HG03064 (cell line): Measurements from ENCODE around the gene SRSF4.

Experiments used
- ATAC-seq: cut with Tn5 transposase; IDR thresholded peaks from one replicate; pipeline ENCODE4 v1.9.1; 2021; ENCODE audit warnings: low read depth; ENCODE audit not compliant: unreplicated experiment

The SRSF4 gene

DNA sequence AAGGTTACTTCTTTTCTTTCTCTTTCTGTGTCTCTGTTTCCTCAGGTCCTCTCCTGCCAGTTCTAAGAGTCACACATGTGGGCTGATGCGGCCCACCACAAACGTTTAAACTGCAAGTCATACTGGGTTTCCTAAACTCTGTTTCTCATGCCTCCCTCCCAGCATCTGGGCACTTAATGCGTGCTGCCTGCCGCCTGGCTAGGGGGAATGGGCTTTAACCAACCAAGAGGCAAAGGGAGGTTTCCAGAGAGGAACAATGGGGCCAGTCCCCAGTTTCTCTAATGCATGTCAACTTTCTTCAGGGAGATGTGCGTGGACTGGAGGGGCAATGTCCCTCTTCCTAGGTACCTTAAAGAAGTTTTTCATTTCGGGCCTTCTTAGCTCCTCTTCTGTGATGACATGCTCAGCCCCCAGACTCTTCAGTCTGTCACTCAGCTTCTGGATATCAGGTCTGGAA is 19.9 kb upstream of the SRSF4 start:
- ATAC-seq, result no peak

DNA sequence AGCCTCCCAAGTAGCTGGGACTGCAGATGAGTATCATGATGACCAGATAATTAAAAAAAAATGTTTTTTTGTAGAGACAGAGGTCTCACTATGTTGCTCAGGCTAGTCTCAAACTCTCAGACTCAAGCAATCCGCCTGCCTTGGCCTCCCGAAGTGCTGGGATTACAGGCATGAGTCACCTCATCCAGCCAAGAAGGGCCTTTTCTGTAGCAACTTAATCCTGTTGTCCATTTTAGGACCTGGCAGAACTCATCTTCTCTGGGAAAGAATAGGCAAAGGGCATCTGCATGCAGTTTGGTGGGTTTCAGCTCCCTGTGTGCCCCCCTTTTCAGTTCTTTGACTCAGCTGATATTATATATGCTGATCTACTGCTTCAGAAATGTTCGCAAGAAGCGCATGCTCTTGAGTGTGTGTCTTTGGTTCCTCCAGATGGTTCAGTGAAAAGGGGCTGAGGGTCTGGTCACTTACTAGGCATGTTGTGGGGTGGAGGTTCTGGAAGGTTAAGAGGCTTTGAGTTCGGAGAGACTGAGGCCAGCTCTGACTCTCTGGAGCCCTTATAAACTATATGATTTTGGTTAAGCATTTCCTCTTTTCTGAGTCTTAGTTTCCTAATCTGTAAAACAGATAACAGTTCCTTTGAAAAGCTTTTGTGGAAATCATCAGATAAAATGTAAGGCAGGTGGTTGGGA is 19.4 kb upstream of the SRSF4 start:
- no peak for ATAC-seq

DNA sequence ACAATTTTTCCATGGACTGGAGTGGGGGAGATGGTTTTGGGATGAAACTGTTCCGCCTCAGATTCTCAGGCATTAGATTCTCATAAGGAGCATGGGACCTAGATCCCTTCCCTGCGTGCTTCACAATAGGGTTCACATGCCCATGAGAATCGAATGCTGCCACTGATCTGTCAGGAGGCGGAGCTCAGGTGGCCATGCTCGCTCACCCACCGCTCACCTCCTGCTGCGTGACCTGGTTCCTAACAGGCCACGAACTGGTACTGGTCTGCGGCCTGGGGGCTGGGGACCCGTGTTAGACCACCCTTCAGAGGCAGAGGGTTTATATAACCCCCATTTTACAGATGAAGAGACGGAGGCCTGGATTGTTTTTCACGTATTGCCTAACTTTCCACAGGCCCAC is 16.3 kb upstream of the SRSF4 start:
- no peak for ATAC-seq

DNA sequence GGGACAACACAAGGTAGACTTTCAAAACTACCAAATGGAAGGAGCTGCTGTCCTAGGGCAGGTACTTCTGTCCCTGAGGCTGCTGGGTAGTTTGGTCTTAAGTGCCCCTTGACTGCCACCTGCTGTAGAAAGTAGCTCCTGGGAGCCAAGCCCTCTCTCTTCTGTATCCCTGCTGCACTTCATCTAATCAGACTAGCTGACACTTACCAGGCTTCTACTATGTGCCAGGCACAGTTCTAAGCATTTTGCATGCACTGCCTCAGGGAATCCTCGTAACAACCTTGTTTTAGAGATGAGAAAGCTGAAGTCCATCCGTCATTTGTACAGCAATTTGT is 15.9 kb upstream of the SRSF4 start:
- no peak for ATAC-seq

DNA sequence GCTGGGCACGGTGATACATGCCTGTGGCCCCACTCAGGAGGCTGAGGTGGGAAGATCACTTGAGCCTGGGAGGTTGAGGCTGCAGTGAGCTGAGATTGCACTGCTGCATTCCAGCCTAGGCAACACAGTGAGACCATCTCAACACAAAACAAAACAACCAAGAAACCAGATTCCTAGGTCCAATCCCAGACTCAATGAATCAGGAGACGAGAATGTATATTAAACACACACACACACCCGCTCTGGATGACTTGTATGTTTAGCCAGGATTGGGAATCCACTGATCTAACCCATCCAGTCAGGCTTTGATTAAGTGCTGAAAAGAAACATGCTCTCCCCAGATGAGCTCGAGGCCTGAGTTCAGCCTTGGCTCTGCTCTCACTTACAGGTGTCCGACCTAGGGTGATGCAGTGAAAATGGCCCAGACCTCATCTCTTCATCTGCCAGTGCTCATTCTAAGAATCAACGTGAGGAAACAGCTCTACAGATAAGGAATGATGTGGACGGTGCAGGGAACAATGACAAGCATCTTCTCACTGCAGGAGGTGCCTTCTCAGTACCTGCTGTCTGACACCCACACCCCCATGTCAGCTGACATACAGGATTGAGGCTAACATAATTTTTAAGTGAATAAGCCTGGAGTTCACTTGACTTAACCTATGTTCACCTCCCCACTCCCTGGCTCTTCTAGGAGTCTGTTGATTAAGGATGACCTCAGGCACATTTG is 15.3 kb upstream of the SRSF4 start:
- ATAC-seq, result no peak

DNA sequence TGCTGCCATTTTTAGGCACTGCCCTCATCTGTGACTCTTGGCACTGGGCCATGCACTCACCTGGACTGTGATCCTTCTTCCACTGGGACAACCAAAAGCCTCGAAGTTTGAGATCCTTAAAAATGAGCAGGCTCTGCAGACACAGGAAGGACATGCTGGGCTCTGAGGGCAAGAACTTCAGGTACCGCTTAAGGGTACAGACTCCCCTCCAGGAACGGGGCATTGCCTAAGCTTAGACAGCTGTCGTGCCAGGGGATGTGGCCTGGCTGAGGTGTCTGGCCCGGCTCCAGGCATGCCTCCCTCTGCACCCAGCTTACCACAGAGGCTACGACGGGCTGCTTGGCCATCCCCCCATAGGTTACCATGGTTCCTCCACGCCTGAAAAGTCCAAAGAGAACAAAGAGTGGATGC is 14.2 kb upstream of the SRSF4 start:
- no peak for ATAC-seq

DNA sequence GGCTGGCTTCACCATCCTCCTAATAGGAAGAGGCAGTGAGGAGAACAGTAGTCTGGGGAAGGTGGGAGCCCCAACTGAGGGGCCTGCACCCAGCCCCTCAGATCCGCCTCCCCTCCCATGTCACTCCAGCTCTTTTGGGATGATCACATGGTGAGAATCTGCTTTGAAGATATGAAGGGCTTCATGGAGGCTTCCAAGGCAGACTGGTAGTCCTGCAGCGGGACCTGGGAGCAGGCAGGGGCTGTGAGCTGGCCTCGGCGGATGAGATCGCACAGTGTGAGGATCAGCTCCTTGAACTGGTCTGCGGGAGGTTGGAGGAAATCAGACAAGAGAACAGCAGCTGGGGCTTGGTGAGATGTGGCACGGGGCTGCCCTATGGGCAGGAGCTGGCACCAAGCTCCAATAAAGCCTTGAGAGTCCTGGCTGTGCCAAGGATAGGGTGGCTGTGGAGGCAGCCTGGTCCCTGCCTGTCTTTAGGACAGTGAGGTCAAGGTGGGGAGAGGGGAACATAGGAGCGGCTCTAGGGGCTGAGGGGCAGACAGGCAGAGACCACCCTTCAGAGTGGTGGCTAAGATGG is 12.3 kb upstream of the SRSF4 start:
- no peak for ATAC-seq

DNA sequence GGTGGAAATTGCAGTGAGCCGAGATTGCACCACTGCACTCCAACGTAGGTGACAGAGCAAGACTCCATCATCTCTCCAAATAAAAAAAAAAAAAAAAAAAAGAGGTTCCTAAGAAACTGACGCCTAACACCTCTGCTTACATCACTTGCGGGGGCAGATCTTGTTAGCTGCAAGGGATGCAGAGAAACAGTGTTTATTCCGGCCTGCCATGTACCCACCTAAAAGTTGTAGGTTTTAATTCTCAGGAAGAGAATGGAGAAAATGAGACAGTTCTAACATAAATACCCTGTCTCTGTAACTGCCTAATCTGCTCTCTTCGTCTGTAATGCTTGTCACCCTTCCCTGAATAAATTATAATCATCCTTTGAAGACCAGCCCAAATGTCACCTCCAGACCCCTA is 9.0 kb upstream of the SRSF4 start:
- no peak for ATAC-seq

DNA sequence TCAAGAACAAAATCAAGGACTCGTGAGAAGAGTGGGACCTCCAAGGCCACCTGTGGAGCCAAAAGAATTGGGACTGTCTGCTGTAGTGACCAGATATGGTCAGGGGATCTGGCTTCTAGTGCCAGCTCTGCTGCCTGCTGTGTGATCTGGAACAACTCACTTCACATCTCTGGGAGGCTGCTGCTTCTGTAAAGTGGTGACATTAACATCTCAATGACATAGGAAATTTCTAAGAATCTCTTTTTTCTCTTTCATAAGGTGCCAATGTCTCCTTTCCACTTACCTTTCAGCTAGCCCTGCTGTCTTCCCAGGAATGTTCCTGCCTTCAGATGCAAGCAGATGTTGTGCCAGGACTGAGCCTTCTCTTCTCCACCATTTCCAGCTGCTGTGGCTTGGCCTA is 5.0 kb upstream of the SRSF4 start:
- ATAC-seq, result no peak

DNA sequence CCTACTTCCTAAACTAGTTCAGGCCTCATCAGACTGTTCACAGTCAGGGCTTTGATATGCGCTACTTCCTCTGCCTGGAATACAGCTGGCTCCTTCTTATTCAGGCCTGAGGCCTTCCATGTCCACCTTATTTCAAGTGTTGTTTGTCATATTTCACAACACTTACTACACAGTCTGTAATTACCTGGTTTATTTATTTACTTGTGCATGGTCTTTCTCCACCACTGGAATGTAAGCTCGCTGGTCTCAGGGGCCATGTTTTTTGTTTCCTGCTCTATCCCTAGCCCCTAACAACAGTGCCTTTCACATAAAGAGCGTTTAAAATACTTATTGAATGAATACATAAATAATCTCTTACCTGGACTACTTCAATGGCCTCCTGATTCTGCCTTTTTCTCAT is 4.6 kb upstream of the SRSF4 start:
- ATAC-seq, result no peak

DNA sequence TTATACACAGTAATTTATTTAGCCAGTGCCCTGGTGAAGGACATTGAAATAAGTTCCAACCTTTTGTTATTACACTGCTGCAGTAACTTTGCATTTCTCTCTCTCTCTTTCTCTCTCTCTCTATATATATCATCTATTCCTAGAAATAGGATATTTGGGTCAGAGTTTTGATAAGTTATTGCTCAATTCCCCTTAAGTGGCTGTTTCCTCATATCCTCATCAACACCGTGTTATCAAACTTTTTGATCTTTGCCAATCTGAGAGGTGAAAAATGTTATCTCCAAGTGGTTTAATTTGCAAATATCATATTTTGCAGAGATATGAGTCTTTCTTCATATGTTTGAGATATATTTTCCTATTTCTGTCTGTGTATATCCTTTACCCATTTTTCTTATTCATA is 1.6 kb upstream of the SRSF4 start:
- ATAC-seq, result no peak

DNA sequence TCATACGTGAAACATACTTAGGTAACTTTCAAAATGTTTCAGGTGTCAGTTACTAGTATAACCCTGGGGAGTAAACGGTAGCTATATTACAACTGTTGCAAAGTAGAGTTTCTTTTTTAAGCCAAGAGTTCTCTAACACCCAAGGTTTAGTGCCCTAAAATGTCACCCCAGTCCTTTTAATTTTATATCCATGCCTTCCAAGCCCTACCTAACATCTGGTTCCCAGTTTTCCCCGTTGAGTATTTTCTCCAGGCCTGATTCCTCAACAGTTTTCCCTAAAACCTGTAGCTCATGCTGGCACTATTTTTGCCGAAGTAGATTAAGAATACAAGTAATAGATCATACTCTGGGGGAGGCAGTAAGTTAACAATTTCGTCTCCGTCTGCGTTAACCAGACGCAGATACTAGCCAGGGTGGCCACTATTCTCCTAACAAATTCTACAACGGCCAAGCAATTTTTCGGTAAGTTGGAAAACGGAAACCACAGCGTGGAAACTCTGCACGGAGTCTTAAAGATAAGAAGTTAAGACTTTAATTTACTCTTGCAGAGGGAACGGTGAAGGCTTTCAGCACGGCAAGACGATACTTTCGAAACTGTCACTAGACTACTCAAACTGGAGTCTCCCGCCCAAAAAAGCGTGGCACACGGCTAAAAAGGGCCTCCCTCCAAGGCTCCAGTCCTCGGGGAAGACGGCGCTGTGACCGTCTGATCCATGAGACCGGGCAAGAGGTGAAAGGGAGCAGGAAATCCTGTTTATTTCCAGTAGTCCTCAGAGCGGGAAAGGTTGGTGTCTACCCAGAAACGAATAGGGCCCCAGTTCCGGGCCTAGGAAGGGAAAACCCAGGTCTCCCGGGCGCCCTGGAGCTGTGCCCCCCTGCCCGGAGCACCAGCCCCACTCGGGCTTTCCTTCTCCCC is 945 bp downstream of the SRSF4 start:
- ATAC-seq, result no peak

DNA sequence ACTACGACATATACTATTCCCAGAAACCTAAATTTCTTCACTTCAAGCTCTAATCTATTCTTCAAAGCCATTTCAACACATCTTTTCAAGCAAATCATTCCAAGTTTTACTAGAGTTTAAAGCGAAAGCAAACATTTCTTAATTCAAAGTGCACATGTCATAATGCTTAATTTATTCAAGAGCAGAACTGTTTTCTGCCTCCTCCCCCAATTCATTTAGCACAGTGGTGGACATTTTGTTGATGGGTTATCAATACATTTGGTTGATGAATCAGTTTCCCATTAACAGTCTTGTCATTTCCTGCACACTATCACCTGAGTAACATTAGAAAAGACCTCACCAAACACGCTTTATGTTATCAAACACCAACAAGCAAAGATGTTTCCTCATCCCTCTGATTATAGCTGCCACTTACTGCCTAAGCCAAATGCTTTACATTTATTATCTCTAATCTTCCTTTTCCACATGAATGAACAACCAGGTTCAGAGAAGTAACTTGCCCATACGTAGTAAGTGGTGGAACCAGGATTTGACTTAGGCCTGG is 2.0 kb downstream of the SRSF4 start:
- ATAC-seq, result no peak

DNA sequence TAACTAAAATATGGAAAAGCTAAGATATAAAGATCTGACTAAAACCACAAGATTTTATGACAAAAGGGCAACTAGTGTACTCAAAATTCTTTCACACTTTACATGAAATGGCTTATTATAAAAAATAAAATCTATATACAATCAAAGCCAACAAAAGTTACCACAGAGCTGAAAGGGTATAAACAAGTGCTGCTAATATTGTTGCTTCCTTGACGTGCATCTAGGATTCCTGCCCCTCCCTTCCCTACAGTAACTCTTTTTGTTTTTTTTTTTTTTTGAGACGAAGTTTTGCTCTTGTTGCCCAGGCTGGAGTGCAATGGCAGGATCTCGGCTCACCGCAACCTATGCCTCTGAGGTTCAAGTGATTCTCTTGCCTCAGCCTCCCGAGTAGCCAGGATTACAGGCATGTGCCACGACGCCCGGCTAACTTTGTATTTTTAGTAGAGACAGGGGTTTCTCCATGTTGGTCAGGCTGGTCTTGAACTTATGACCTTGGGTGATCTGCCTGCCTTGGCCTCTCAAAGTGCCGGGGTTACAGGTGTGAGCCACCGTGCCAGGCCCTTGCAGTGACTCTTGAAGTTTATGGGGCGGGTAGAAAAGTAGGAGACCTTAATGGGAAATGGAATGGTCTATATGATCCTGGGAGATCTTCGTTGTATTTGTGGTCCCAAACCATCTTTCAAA is 4.5 kb downstream of the SRSF4 start:
- ATAC-seq, result no peak

DNA sequence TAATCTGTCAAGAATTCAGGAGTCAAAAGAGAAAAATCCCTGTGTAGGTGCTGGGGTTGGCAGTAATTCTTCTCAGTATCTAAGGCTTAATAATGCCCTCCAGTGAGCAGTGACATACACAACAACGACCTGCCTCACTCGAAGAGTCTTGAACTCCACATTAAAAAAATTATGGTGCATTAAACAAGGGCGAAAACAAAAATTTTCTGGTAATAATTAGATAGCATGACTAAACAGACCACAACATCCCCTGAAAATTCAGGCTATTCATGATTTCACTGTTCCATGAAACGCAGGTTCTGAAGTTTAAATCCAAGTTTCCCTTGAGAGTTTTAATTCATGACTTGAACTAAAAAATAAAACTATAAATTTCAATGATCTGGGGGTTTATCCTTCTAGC is 5.1 kb downstream of the SRSF4 start:
- no peak for ATAC-seq

DNA sequence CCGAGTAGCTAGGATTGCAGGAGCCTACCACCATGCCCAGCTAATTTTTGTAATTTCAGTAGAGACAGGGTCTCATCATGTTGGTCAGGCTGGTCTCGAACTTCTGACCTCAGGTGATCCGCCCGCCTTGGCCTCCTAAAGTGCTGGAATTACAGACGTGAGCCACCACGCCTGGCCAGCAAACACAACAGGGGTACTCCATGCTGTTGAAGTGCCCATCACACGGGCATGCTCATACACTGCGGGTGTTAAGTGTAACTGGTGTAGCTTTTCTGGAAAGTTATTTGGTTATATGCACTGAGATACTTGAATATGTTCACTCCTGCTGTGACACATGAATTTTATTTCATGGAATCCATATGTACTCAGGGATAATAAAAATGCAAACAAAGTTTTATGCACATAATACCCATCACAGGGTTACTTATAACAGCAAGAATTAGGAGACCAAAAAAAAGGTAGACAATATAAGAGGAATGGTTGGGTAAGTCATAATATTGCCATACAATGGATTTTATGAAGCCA is 9.2 kb downstream of the SRSF4 start:
- ATAC-seq, result no peak

DNA sequence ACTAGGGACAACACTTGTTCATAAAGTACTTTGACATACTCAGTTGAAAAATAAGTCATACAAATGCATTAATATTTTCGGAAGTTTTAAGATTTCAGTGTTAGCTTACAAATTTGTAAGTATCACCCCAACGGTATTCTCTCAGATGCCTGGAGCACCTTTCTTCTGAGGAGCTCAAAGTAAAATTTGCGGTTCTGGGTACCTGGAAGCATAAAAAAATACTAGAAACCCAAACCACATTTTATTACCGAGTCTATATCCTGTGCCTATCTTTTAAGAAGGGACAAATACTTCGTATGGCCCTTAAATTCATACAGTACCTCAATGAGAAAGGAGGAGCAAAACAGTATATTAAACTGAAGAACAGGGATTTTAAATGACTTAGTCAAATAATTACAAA is 10.2 kb downstream of the SRSF4 start:
- no peak for ATAC-seq

DNA sequence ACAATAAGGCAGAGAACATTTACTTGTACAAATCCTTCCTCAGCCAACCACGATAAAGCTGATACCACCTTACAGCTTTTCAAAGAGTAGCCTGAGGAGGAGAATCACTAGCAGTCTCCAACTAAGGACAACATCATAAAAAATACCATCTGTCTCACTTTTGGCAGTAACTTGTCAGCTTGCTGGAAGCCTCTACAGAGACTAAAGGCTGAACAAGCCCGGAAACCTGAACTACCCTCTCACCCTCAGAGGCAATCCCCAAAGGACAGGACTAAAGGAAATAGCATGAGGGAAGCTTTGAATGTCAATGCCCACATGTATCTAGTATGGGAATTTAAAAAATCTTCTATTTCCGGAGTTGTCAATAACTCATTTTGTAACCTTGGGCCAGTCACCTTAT is 10.6 kb downstream of the SRSF4 start:
- no peak for ATAC-seq

DNA sequence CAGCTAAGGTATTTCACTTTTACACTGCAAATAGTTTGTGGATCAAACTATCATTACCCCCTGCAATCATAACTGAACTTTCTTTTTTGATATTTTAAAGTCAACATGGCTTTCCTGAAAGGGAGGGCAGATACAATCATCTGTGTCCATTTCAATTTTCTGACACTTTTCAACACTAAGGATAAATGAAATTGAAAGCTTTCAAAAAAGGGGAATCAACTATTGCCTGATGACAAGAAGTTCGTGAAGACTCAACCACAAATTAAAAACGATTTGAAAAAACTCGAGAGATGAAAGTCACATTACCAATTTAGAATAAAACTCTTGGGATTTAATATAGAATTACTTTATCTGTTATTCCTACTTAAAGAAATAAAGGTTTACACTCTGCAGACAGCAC is 11.7 kb downstream of the SRSF4 start:
- ATAC-seq, result no peak

DNA sequence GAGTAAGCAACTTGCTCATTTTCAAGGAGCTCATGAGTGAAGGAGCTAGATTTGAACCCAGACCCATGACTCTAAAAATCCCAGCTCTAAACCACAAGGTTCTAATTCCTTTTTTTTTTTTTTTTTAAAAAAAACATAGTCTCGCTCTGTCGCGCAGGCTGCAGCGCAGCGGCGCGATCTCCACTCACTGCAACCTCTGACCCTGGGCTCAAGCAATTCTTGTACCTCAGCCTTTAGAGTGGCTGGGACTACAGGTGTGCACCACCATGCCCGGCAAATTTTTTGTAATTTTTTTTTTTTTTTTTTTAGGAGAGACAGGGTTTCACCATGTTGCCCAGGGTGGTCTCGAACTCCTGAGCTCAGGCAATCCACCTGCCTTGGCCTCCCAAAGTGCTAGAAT is 13.8 kb downstream of the SRSF4 start:
- no peak for ATAC-seq
